ENCODE results near the gene AK8.

Gene AK8

GRCh38 chr9:132710333-132710732, 167.8 kb downstream of the AK8 start:
- DNase-seq, result no peak

GRCh38 chr9:132708769-132709430, 169.2 kb downstream of the AK8 start:
- DNase-seq, result no peak

GRCh38 chr9:132708239-132708638, 169.8 kb downstream of the AK8 start:
- DNase-seq, result no peak

GRCh38 chr9:132703336-132703735, 174.7 kb downstream of the AK8 start:
- DNase-seq, result no peak

GRCh38 chr9:132702254-132702653, 175.8 kb downstream of the AK8 start:
- no peak for DNase-seq

GRCh38 chr9:132699956-132700355, 178.1 kb downstream of the AK8 start:
- DNase-seq, result peak; percentile 62

- DNase-seq, result no peak
Measured at GRCh38 chr9:132698989-132699388, 179.1 kb downstream of the AK8 start.

GRCh38 chr9:132697230-132697629, 180.9 kb downstream of the AK8 start:
- DNase-seq, result peak; percentile 14

GRCh38 chr9:132694144-132694543, 183.9 kb downstream of the AK8 start:
- DNase-seq, result no peak

GRCh38 chr9:132690696-132691095, 187.4 kb downstream of the AK8 start:
- DNase-seq, result no peak

- no peak for DNase-seq
Measured at GRCh38 chr9:132683873-132684272, 194.2 kb downstream of the AK8 start.

- no peak for DNase-seq
Measured at GRCh38 chr9:132681561-132681960, 196.5 kb downstream of the AK8 start.

- no peak for DNase-seq
Measured at GRCh38 chr9:132679946-132680625, 198.0 kb downstream of the AK8 start.

GRCh38 chr9:132677976-132678375, 200.1 kb downstream of the AK8 start:
- DNase-seq, result no peak
